HCT116 (cell line): ENCODE measurements around the gene CYSLTR2. TPM values are rescaled to one million over a fixed set of nuclear protein-coding genes. Genes with fewer than 3 reads are reported as not detected.

Experiments
- ATAC-seq: fragments of 200-7000 bp; cut with Tn5 transposase; 2 replicates; pipeline ENCODE4 v1.9.1; 2020; ENCODE audit warnings: mild to moderate bottlenecking, moderate library complexity
- BruUV-seq: library from RNA; stranded (reverse); fragments of 400-500 nt; replicated peaks from 2 replicates; lab custom pipeline; 2021; lab: Mats Ljungman, UMichigan
- CTCF ChIA-PET: fragments of 300-600 bp; sonication (Branson Sonifier 250); formaldehyde crosslinking; loops from one replicate; lab custom pipeline; 2021; ENCODE audit warnings: antibody characterized with exemption; lab: Charles Lee
- POLR2A ChIA-PET: fragments of 300-600, 350-600 bp; sonication (Branson Sonifier 250); formaldehyde crosslinking; loops from one replicate; lab custom pipeline; 2021; ENCODE audit warnings: antibody characterized with exemption; lab: Charles Lee
- RAD21 ChIA-PET, 2 experiments: fragments of 300-600 bp; sonication (Branson Sonifier 250); formaldehyde crosslinking; loops; one replicate each; lab custom pipeline; 2023; ENCODE audit warnings: low total read pairs in 2 of 2; ENCODE audit not compliant: uncharacterized antibody in 2 of 2, unreplicated experiment in 2 of 2, low non-redundant PET in 1 of 2; lab: Charles Lee
- DNase-seq: peaks from one replicate; pipeline ENCODE4 v3.0.0-alpha.2; 2010; ENCODE audit warnings: low read depth, low spot score
- H2AFZ ChIP-seq: fragments of 200-600 bp; shearing (Covaris generic), sonication (generic); 2 replicates; pipeline ENCODE4 v1.6.1; 2017; ENCODE audit warnings: low read depth, mixed run types, mixed read lengths, antibody characterized with exemption, low read length; ENCODE audit not compliant: poor library complexity, severe bottlenecking
- H3K27ac ChIP-seq: 2 replicates; pipeline ENCODE4 v1.5.1; 2012; ENCODE audit warnings: low read depth, low read length
- H3K27me3 ChIP-seq: fragments of 200-600 bp; sonication (generic); 2 replicates; pipeline ENCODE4 v1.6.1; 2016; ENCODE audit warnings: mixed run types, low read length, mixed read lengths; ENCODE audit not compliant: insufficient read depth
- H3K36me3 ChIP-seq, 2 experiments: fragments of 200-500 bp in 1 of 2; fragments of 200-600 bp in 1 of 2; sonication (Bioruptor generic) in 1 of 2; sonication (generic) in 1 of 2; 2 replicates each; pipeline versions ENCODE4 v1.5.1 to v1.6.1; 2014 to 2016; ENCODE audit warnings: low read length in 2 of 2, inconsistent platforms in 1 of 2, mixed read lengths in 1 of 2, mixed run types in 1 of 2; ENCODE audit not compliant: insufficient read depth in 2 of 2, control insufficient read depth in 1 of 2
- H3K4me1 ChIP-seq, 2 experiments: fragments of 200-600 bp in 1 of 2; sonication (generic) in 1 of 2; 2 replicates each; pipeline versions ENCODE4 v1.5.1 to v1.6.1; 2012 to 2017; ENCODE audit warnings: low read length in 2 of 2, inconsistent platforms in 1 of 2, mild to moderate bottlenecking in 1 of 2, mixed read lengths in 1 of 2, mixed run types in 1 of 2, moderate library complexity in 1 of 2; ENCODE audit not compliant: insufficient read depth in 2 of 2, control insufficient read depth in 1 of 2
- H3K4me2 ChIP-seq: fragments of 200-600 bp; sonication (generic); 2 replicates; pipeline ENCODE4 v1.6.1; 2017; ENCODE audit warnings: mixed run types, low read length, mixed read lengths
- H3K4me3 ChIP-seq, 2 experiments: fragments of 200-600 bp in 1 of 2; sonication (generic) in 1 of 2; replicated peaks in 1 of 2; 2 replicates each; pipeline ENCODE4 v1.5.1; 2011 to 2016; ENCODE audit warnings: low read length in 2 of 2, control low read depth in 1 of 2, low read depth in 1 of 2, mild to moderate bottlenecking in 1 of 2, mixed read lengths in 1 of 2, mixed run types in 1 of 2
- H3K79me2 ChIP-seq: fragments of 200-600 bp; sonication (generic); 2 replicates; pipeline ENCODE4 v1.6.1; 2017; ENCODE audit warnings: mild to moderate bottlenecking, mixed run types, low read length, moderate library complexity, mixed read lengths; ENCODE audit not compliant: insufficient read depth
- H3K9ac ChIP-seq: fragments of 200-600 bp; sonication (generic); 2 replicates; pipeline ENCODE4 v1.6.1; 2016; ENCODE audit warnings: low read length, mixed read lengths
- H3K9me2 ChIP-seq: fragments of 200-600 bp; sonication (generic), shearing (Covaris generic); 2 replicates; pipeline ENCODE4 v1.6.1; 2017; ENCODE audit warnings: mixed run types, mild to moderate bottlenecking, moderate library complexity; ENCODE audit not compliant: insufficient read depth
- H3K9me3 ChIP-seq, 2 experiments: fragments of 200-500 bp in 1 of 2; fragments of 200-600 bp in 1 of 2; sonication (Bioruptor generic) in 1 of 2; sonication (generic) in 1 of 2; 2 replicates each; pipeline ENCODE4 v1.6.1; 2014 to 2017; ENCODE audit warnings: low read length in 2 of 2, mixed read lengths in 2 of 2, inconsistent platforms in 1 of 2, low read depth in 1 of 2, mild to moderate bottlenecking in 1 of 2, mixed run types in 1 of 2, moderate library complexity in 1 of 2; ENCODE audit not compliant: control insufficient read depth in 1 of 2, insufficient read depth in 1 of 2
- H4K20me1 ChIP-seq: fragments of 200-600 bp; sonication (generic), shearing (Covaris generic); 2 replicates; pipeline ENCODE4 v1.6.1; 2017; ENCODE audit warnings: mixed run types, mild to moderate bottlenecking, moderate library complexity; ENCODE audit not compliant: insufficient read depth
- EGR1 ChIP-seq: IDR thresholded peaks from 2 replicates; pipeline ENCODE4 v1.6.1; 2012; ENCODE audit warnings: low read depth
- EZH2 ChIP-seq: fragments of 200-600 bp; sonication (generic); IDR thresholded peaks from 2 replicates; pipeline ENCODE4 v1.6.1; 2017; ENCODE audit warnings: antibody characterized with exemption, mixed run types
- EZH2phosphoT487 ChIP-seq: fragments of 200-600 bp; IDR thresholded peaks from 2 replicates; pipeline ENCODE4 v1.6.1; 2018; ENCODE audit warnings: antibody characterized with exemption, borderline replicate concordance
- MAX ChIP-seq: IDR thresholded peaks from 2 replicates; pipeline ENCODE4 v1.6.1; 2012
- POLR2AphosphoS5 ChIP-seq: IDR thresholded peaks from 2 replicates; pipeline ENCODE4 v1.6.1; 2011; ENCODE audit warnings: mild to moderate bottlenecking, low read depth, low read length, moderate library complexity
- RAD21 ChIP-seq: IDR thresholded peaks from 2 replicates; pipeline ENCODE4 v1.6.1; 2012; ENCODE audit warnings: low read depth, mild to moderate bottlenecking
- REST ChIP-seq: IDR thresholded peaks from 2 replicates; pipeline ENCODE4 v1.6.1; 2012; ENCODE audit warnings: low read depth
- SIN3A ChIP-seq: IDR thresholded peaks from 2 replicates; pipeline ENCODE4 v1.6.1; 2012; ENCODE audit warnings: low read depth
- SRF ChIP-seq: IDR thresholded peaks from 2 replicates; pipeline ENCODE4 v1.6.1; 2012; ENCODE audit warnings: low read depth
- YY1 ChIP-seq: IDR thresholded peaks from 2 replicates; pipeline ENCODE4 v1.6.1; 2011; ENCODE audit warnings: low read length, low read depth, moderate library complexity, mild to moderate bottlenecking; ENCODE audit not compliant: insufficient replicate concordance; ENCODE audit errors: extremely low read depth
- intact Hi-C: fragments of 100-400 bp; cut with micrococcal nuclease; formaldehyde crosslinking; loops from 2 replicates; pipeline ENCODE4 v1.10.0; 2022
- total RNA-seq: library from RNA; stranded (reverse); gene quantifications from one replicate; pipeline ENCODE4 v1.2.1, GENCODE V29; 2021; ENCODE audit not compliant: unreplicated experiment

CYSLTR2 gene
- total RNA-seq, 1 experiment from 2014 or later = not detected

DNA sequence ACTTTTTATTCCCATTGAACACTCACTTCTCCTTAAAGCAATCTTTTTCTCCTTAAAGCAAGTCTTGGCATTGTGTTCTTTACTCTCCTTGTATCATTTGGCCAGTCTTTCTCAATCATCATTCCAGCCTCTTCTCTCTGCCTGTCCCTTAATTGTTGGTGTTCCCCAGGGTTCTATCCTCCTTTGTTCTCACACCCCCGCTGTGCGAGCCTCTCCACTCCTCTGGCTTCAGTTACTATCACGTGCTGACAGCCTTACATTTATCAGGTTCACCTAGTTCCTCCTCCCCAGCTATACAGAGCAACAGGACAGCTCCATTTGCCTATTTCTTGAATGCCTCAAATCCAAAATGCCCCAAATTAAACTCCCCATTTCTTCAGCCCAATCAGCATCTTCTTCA lies 24.6 kb downstream of the CYSLTR2 start:
- ChIA-PET POLR2A (no interaction called here), CTCF (no interaction called here), RAD21 (no interaction called here)
- Histone ChIP-seq H3K27me3 (peaks cover 35% of the 10 kb centered on the region; the same call in 1 of the 2 replicates), H3K79me2 (no peaks in the 10 kb centered on the region), H3K9ac (no peak overlapping the region), H3K4me2 (no peak overlapping the region), H3K9me2 (no peaks in the 10 kb centered on the region), H4K20me1 (no peaks in the 10 kb centered on the region), H3K27ac (no peak overlapping the region), H3K4me3 (no peak overlapping the region), H3K36me3 (no peaks in the 10 kb centered on the region), H2AFZ (no peak overlapping the region), H3K4me1 (no peaks in the 10 kb centered on the region), H3K9me3 (no peaks in the 10 kb centered on the region)
- ATAC-seq = no peak
- no peak for DNase-seq
- intact Hi-C loops = no loop called here
- BruUV-seq = no TSS peak
- TF ChIP-seq MAX (no peak), POLR2AphosphoS5 (no peak), EGR1 (no peak), SRF (no peak), EZH2phosphoT487 (no peak), EZH2 (no peak), SIN3A (no peak), REST (no peak), YY1 (no peak), RAD21 (no peak)
- TF ChIP-seq, all 23 proteins: peak for 0
